ENCODE data around the gene TBC1D5. TPM values are rescaled to one million over a fixed set of nuclear protein-coding genes. Genes with fewer than 3 reads are reported as not detected.

TBC1D5 gene
- total and polyA plus RNA-seq, 12 donors, result 6.4 to 108 (median 70.7) TPM

DNA sequence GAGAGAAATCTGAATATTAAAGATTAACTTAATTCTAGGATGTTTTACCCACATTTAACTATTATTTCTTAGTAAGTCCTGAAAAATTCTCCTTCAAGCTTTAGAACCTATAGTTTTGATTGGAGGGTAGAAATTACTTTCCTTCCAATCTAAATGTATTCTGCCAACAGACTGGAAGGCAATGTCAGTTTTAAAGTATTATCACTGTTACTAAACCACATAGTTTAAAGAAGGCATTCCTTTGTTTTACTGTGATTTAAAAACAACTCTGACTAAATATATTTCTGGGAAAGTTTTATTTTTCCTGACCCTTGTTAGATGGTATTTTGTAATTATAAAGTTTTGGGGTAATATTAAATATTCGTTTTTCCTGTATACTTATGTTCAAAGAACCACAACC, 382.5 kb downstream of the TBC1D5 start:
- Histone ChIP-seq H3K4me1 (replicated peaks in 1 of 2) (no peaks in the 10 kb centered on the region), H3K36me3 (replicated peaks in 1 of 2) (no peaks in the 10 kb centered on the region), H3K27ac (no peak overlapping the region), H3K9me3 (replicated peaks in 1 of 3) (no peaks in the 10 kb centered on the region), H3K4me3 (no peak overlapping the region), H3K27me3 (no peaks in the 10 kb centered on the region)
- intact Hi-C loops (cut with DNase I), result no loop called here
- WGBS, 4 donors, result 79 to 94% (median 84%) methylated on average over 1 of the region's 1 CpG
- TF ChIP-seq POLR2A (IDR thresholded peaks at IDR 0.05), result no peak
- no peak for DNase-seq

DNA sequence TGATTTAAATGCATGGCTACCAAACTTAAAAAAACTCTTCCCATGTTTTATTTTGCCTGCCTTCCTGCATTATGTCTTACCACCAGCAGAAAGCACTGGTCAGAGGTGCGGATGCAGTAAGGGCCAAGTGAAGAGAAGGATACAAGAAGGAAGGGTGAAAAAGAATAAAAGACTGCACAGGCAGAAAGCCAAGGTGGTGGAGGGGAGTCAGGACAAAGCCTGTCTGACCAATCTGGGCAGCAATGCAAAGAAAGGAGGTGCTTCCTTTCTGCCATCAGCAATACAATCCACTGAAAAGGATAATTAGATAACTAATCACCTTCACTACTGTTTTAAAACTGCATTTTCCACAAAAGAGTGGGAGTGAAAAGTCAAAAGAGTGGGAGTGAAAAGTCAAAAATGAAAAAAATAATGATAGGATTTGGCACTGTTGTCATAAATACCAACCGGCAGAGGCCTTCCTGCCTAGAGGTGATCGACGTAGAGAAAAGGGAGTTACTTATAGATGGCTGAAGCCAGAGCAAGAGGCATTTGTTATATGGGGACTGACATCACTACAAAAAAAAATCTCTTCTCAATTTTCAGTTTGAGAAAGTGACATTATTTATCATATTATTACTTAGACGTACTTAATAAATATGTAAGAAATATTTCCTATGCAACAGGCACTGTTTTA, 385.3 kb downstream of the TBC1D5 start:
- no peaks in the 10 kb centered on the region for H3K36me3 ChIP-seq (replicated peaks in 1 of 2)
- no peaks in the 10 kb centered on the region for H3K4me1 ChIP-seq (replicated peaks in 1 of 2)
- no peak overlapping the region for H3K27ac ChIP-seq
- no peaks in the 10 kb centered on the region for H3K27me3 ChIP-seq
- H3K9me3 ChIP-seq (replicated peaks in 1 of 3), result no peaks in the 10 kb centered on the region
- WGBS, 4 donors, result 89 to 95% (median 93%) methylated on average over 5 of the region's 5 CpGs
- TF ChIP-seq, protein P1, sequence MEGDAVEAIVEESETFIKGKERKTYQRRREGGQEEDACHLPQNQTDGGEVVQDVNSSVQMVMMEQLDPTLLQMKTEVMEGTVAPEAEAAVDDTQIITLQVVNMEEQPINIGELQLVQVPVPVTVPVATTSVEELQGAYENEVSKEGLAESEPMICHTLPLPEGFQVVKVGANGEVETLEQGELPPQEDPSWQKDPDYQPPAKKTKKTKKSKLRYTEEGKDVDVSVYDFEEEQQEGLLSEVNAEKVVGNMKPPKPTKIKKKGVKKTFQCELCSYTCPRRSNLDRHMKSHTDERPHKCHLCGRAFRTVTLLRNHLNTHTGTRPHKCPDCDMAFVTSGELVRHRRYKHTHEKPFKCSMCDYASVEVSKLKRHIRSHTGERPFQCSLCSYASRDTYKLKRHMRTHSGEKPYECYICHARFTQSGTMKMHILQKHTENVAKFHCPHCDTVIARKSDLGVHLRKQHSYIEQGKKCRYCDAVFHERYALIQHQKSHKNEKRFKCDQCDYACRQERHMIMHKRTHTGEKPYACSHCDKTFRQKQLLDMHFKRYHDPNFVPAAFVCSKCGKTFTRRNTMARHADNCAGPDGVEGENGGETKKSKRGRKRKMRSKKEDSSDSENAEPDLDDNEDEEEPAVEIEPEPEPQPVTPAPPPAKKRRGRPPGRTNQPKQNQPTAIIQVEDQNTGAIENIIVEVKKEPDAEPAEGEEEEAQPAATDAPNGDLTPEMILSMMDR (IDR thresholded peaks at IDR 0.05), result no peak
- no peak for TF ChIP-seq POLR2A (IDR thresholded peaks at IDR 0.05)
- intact Hi-C loops (cut with DNase I), result no loop called here
- no peak overlapping the region for H3K4me3 ChIP-seq
- DNase-seq, result no peak

DNA sequence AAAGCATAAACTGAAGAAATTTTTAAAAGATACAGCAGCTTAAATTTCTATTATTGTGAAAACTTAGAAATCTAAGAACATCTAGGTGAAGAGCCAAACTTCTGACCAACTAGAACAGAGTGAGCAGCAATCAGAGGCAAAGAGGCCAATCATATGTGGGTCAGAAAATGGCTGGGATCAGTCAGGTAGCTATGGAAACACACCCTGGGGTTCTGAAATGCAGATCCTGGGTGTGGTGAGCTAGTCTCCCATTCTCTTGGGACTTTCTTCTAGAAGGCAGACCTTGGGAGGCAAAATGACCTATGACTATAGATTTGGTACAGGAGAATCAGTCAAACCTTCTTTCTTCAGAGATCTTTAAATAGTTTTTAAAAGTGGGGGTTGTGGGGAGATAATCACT, 385.8 kb downstream of the TBC1D5 start:
- no peaks in the 10 kb centered on the region for H3K9me3 ChIP-seq (replicated peaks in 1 of 3)
- no peak for DNase-seq
- H3K4me1 ChIP-seq (replicated peaks in 1 of 2), result no peaks in the 10 kb centered on the region
- no peak overlapping the region for H3K4me3 ChIP-seq
- H3K36me3 ChIP-seq (replicated peaks in 1 of 2), result no peaks in the 10 kb centered on the region
- intact Hi-C loops (cut with DNase I), result no loop called here
- H3K27me3 ChIP-seq, result no peaks in the 10 kb centered on the region
- H3K27ac ChIP-seq, result no peak overlapping the region
- TF ChIP-seq, protein P1 (IDR thresholded peaks at IDR 0.05), result no peak
- TF ChIP-seq POLR2A (IDR thresholded peaks at IDR 0.05), result no peak

DNA sequence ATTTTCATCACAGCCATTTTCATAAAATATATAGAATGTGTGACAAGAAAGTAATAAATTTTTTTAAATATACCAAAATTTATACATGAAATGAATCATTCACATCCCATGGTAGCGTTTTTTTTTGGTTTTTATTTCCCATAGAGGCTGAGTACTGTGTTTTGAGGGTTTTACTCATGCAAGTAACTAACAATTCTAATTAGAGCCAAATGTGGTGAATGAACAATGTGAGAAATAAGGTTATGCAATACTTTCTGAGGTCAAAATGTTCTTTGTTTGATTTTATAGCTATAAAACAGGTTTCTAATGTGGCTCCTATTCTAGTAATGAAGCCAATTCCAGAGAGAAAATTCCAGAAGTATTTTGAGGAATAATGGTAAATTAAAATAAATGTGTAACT, 386.8 kb downstream of the TBC1D5 start:
- 88 to 97% (median 91%) methylated on average over 1 of the region's 1 CpG for WGBS, 4 donors

More for the DNA sequence above, 386.8 kb downstream of the TBC1D5 start:
- Histone ChIP-seq H3K36me3 (replicated peaks in 1 of 2) (no peaks in the 10 kb centered on the region), H3K27ac (no peak overlapping the region), H3K27me3 (no peaks in the 10 kb centered on the region), H3K4me3 (no peak overlapping the region), H3K9me3 (replicated peaks in 1 of 3) (no peaks in the 10 kb centered on the region), H3K4me1 (replicated peaks in 1 of 2) (no peaks in the 10 kb centered on the region)
- intact Hi-C loops (cut with DNase I), result no loop called here
- no peak for DNase-seq
- TF ChIP-seq, protein P1 (IDR thresholded peaks at IDR 0.05), result no peak
- no peak for TF ChIP-seq POLR2A (IDR thresholded peaks at IDR 0.05)
